ENCODE data around the gene DIRAS1. TPM values are rescaled to one million over a fixed set of nuclear protein-coding genes. Genes with fewer than 3 reads are reported as not detected.

The DIRAS1 gene
- total and polyA plus RNA-seq, 2 donors (not counting 3 experiments of a cell fraction or from before 2014, with no cell fraction given), result 0.09 to 0.17 TPM

GRCh38 chr19:2715470-2716274 lies 5.5 kb downstream of the DIRAS1 start:
- Histone ChIP-seq H3K27me3 (ENCODE audit: control insufficient read depth in 2 of 2, insufficient read depth in 2 of 2, low read length in 2 of 2) (peaks cover 4 to 10% of the 10 kb centered on the region in 2 experiments), H3K36me3 (ENCODE audit: control insufficient read depth in 2 of 2, extremely low read depth in 1 of 2, insufficient read depth in 2 of 2, low read length in 2 of 2) (no peaks in the 10 kb centered on the region), H3K4me2 (ENCODE audit: insufficient read depth, low read length) (no peak overlapping the region), H3K4me3 (replicated peaks in 1 of 3; ENCODE audit: insufficient read depth in 1 of 3, low read depth in 1 of 3, low read length in 3 of 3) (no peak overlapping the region), H4K20me1 (replicated peaks; ENCODE audit: control insufficient read depth, extremely low read depth, insufficient read depth, low read length) (no peaks in the 10 kb centered on the region), H3K9me1 (replicated peaks; ENCODE audit: control insufficient read depth, extremely low read depth, insufficient read depth, low read length) (no peaks in the 10 kb centered on the region), H3K9me3 (replicated peaks; ENCODE audit: control insufficient read depth, insufficient read depth, low read length) (no peaks in the 10 kb centered on the region), H3K79me2 (ENCODE audit: control insufficient read depth, insufficient read depth, low read length) (no peaks in the 10 kb centered on the region), H3K4me1 (ENCODE audit: control insufficient read depth, extremely low read depth, insufficient read depth, low read length) (no peaks in the 10 kb centered on the region), H3K9ac (replicated peaks; ENCODE audit: extremely low read depth, insufficient read depth, low read length) (no peak overlapping the region), H2AFZ (ENCODE audit: low read depth, low read length) (no peak overlapping the region), H3K27ac (ENCODE audit: insufficient read depth, low read depth, low read length) (no peak overlapping the region)
- intact Hi-C loops (cut with micrococcal nuclease) (no loop called here), dilution Hi-C loops (cut with MboI; ENCODE audit: extremely low pct_ligation_motif_present, low sequenced_read_pairs) (no loop called here)
- DNase-seq (ENCODE audit: low read depth, low spot score) (no peak), FAIRE-seq (no peak)
- CTCF ChIA-PET, result no interaction called here
- POLR2A ChIA-PET, result no interaction called here
- no TSS peak for BruUV-seq (replicated peaks)
- TF ChIP-seq EZH2 (IDR thresholded peaks at IDR 0.05; ENCODE audit: borderline replicate concordance, low read depth, low read length, severe bottlenecking), result no peak
- TF ChIP-seq POLR2A (IDR thresholded peaks at IDR 0.05; ENCODE audit: low read depth, low read length), result no peak
- TF ChIP-seq GATA2 (IDR thresholded peaks at IDR 0.05; ENCODE audit: insufficient read depth, insufficient read length, low read depth, low read length), result no peak
- no peak for TF ChIP-seq FOS (IDR thresholded peaks at IDR 0.05; ENCODE audit: borderline replicate concordance, insufficient read depth, low read length)
- TF ChIP-seq, protein P1, sequence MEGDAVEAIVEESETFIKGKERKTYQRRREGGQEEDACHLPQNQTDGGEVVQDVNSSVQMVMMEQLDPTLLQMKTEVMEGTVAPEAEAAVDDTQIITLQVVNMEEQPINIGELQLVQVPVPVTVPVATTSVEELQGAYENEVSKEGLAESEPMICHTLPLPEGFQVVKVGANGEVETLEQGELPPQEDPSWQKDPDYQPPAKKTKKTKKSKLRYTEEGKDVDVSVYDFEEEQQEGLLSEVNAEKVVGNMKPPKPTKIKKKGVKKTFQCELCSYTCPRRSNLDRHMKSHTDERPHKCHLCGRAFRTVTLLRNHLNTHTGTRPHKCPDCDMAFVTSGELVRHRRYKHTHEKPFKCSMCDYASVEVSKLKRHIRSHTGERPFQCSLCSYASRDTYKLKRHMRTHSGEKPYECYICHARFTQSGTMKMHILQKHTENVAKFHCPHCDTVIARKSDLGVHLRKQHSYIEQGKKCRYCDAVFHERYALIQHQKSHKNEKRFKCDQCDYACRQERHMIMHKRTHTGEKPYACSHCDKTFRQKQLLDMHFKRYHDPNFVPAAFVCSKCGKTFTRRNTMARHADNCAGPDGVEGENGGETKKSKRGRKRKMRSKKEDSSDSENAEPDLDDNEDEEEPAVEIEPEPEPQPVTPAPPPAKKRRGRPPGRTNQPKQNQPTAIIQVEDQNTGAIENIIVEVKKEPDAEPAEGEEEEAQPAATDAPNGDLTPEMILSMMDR (IDR thresholded peaks at IDR 0.05; ENCODE audit: extremely low read depth in 1 of 2, insufficient read depth in 1 of 2, low read depth in 1 of 2, low read length in 2 of 2), result no peak
- no peak for TF ChIP-seq JUN (IDR thresholded peaks at IDR 0.05; ENCODE audit: borderline replicate concordance, insufficient read depth, insufficient read length, low read depth)
- TF ChIP-seq MAX (IDR thresholded peaks at IDR 0.05; ENCODE audit: insufficient read depth, insufficient read length), result no peak
- TF ChIP-seq MYC (IDR thresholded peaks at IDR 0.05; ENCODE audit: low read depth, low read length), result no peak
- no peak for TF ChIP-seq POLR2AphosphoS5 (IDR thresholded peaks at IDR 0.05; ENCODE audit: insufficient read depth, low read depth, low read length)
